Measurements from ENCODE around the gene RNU7-1.
"Not testable (repeated sequence)": the region's sequence is repeated elsewhere in the genome, so short reads cannot be mapped to it uniquely, and the experiment has no call there.

RNU7-1 gene

GRCh38 chr12:6943722-6944380, at the start of gene RNU7-1, which contains the start of gene C12orf57:
RNU7-1 (plus strand) TSS chr12:6943816.
C12orf57 (plus strand) TSS chr12:6944022; CDS start chr12:6944122, 100 bp downstream.
- peak; percentile 89 for DNase-seq

GRCh38 chr12:6894321-6894720, 49.3 kb upstream of the RNU7-1 start:
- DNase-seq: no peak

GRCh38 chr12:6896846-6897435, 46.7 kb upstream of the RNU7-1 start:
- no peak for DNase-seq

- DNase-seq: no peak
Observed at GRCh38 chr12:6899427-6899826, 44.2 kb upstream of the RNU7-1 start.

- DNase-seq: peak; percentile 44
Observed at GRCh38 chr12:6899837-6900519, 43.6 kb upstream of the RNU7-1 start.

- DNase-seq: no peak
Observed at GRCh38 chr12:6902448-6902847, 41.2 kb upstream of the RNU7-1 start.

- DNase-seq: no peak
Observed at GRCh38 chr12:6903722-6904121, 39.9 kb upstream of the RNU7-1 start.

- peak; percentile 99 for DNase-seq
Observed at GRCh38 chr12:6904280-6905276, 39.0 kb upstream of the RNU7-1 start, which contains the start of gene LRRC23. LRRC23 (plus strand) TSS chr12:6904822; CDS start chr12:6905634, 812 bp downstream.

- DNase-seq: no peak
Observed at GRCh38 chr12:6905414-6906040, 38.1 kb upstream of the RNU7-1 start.

GRCh38 chr12:6908141-6908540, 35.5 kb upstream of the RNU7-1 start:
- not testable (repeated sequence) for DNase-seq

- no peak for DNase-seq
Observed at GRCh38 chr12:6909421-6910145, 34.0 kb upstream of the RNU7-1 start.

GRCh38 chr12:6912164-6912935, 31.3 kb upstream of the RNU7-1 start:
- DNase-seq: no peak

- peak; percentile 88 for DNase-seq
Observed at GRCh38 chr12:6914246-6914946, 29.2 kb upstream of the RNU7-1 start, which contains the start of gene ENO2. ENO2 (plus strand) TSS chr12:6914580; CDS start chr12:6915833, 1,253 bp downstream.

GRCh38 chr12:6914947-6915788, 28.4 kb upstream of the RNU7-1 start:
- no peak for DNase-seq

GRCh38 chr12:6915789-6916285, 27.8 kb upstream of the RNU7-1 start:
- DNase-seq: no peak

- no peak for DNase-seq
Observed at GRCh38 chr12:6916426-6917200, 27.0 kb upstream of the RNU7-1 start.

- DNase-seq: no peak
Observed at GRCh38 chr12:6917491-6918231, 26.0 kb upstream of the RNU7-1 start.
